NCI-H2029 treated with DMSO at 0.1 percent for 48 hours (cell line): Measurements from ENCODE around the gene DUSP22.

ENCODE experiments used
- DNase-seq: peaks from one replicate; lab custom pipeline; 2025; lab: John Stamatoyannopoulos, UW

DUSP22 gene

DNA sequence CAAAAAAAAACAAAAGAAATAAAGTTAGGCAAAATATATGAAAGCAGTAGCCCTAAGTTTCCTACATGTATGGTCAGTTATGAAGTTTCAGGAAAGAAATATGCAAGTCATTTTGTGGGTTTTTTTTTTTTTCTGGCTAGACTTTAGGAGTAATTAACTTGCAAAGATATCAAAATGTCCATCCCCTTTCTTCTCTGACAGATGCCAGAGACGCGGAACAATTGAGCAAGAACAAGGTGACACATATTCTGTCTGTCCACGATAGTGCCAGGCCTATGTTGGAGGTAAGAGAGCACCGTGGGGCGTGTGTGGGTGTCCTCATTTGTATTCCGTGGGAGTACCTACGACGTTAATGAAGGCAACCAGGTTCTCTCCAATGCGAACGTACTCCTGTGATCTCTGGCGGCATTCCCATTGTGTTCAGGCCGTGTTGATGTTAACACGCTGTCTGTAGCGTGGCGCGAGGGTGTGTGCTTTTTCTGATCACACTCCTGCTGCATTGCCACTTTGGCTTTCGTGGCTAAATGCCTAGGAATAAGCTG, 19.5 kb downstream of the DUSP22 start:
- no peak for DNase-seq

GRCh38 chr6:313087-313486, 20.8 kb downstream of the DUSP22 start:
- no peak for DNase-seq

- DNase-seq, result no peak
These were observed 21.6 kb downstream of the DUSP22 start for GRCh38 chr6:313917-314316.

GRCh38 chr6:314377-314776, 22.1 kb downstream of the DUSP22 start:
- no peak for DNase-seq

- no peak for DNase-seq
These were observed 22.9 kb downstream of the DUSP22 start for GRCh38 chr6:315226-315625.

- DNase-seq, result no peak
These were observed 23.9 kb downstream of the DUSP22 start for GRCh38 chr6:315921-316752.

DNA sequence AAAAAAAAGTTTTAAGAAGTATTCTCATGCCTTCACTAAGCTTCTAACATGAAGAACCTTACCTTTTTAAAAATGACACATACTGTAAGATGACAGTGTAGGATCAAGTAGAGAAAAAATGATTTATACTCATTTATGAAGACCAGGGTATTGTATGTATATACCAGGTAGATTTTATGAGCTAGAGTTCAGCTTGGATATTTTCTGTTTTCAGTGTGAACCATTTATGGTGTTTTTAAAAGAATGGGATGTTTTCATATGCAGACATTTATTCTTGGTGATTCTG, 24.4 kb downstream of the DUSP22 start:
- DNase-seq, result no peak

GRCh38 chr6:317060-317447, 24.8 kb downstream of the DUSP22 start:
- no peak for DNase-seq

DNA sequence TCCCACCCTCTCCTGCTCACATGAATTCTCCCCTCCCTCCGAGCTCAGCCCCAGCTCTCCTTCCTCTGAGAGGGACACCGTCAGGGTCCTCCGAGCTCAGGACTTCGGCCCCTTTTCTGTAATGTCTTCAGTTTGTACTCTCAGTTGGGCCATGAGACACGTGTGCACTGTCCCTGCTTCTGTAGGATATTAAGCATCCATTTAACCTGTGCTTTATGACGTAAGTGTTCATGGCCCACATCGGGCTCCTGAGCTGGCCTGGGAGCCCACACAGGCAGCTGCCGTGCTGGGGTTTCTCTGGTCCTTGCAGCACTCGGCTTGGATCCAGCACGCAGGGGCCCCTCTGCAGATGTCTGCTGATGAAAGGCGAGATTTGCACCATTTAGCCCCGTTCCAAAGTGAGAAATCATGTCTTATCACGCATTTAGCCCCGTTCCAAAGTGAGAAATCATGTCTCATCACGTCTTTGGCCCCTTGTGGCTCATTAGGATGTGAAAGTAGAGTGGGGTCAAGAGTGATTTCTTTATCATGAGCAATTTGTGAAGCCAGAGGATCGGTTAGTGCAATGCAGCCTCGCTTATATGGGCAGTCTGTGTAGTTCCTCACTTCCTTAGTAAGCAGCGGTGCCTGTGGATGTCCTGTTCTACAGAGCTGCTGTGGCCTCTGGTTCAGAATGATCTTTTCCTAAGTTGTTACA, 25.3 kb downstream of the DUSP22 start:
- no peak for DNase-seq

- DNase-seq, result no peak
These were observed 26.1 kb downstream of the DUSP22 start for GRCh38 chr6:318243-318890.

DNA sequence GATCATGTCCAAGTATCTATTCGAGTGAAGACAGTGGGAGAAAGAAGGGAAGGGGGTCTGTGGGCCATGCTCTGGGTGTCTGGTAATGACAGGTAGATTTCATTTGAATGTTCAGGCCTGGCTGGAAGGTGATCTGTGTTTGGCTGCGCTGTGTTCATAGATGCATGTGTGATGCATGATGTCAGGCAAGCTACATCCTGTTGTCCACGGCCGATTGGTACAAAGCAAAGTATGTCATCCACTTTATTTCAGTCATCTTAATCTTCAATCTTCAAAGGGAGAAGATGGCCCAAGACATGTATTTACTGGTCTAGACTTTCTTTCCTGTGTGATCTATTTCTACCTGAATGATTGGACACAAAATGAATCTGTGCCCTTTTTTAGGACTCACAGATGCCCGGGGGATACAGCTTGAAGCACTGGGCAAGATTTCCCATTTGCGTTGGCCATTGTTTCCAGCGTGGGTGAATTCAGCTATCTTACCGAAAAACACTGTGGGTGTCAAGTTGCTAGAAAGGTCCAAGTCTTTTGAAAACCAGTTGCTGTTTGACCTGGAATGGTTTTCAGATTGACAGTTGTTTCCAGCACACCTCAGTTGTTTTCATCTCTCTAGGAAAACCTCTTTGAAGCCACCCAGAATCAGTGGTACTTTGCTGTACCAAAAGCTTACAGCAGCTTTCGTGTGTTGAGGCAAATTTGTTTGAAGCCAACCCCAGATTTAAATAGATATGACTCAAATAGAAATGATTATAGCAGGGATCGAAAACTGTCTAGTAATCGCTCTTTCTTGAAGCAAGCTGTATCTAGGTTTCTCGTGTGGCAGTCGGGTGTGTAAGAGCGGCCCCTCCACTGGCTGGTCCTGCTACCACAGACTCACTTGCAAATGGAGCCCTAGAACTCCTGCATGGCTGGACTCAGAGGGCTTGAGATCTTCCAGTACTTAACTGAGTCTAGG, 27.2 kb downstream of the DUSP22 start:
- no peak for DNase-seq

DNA sequence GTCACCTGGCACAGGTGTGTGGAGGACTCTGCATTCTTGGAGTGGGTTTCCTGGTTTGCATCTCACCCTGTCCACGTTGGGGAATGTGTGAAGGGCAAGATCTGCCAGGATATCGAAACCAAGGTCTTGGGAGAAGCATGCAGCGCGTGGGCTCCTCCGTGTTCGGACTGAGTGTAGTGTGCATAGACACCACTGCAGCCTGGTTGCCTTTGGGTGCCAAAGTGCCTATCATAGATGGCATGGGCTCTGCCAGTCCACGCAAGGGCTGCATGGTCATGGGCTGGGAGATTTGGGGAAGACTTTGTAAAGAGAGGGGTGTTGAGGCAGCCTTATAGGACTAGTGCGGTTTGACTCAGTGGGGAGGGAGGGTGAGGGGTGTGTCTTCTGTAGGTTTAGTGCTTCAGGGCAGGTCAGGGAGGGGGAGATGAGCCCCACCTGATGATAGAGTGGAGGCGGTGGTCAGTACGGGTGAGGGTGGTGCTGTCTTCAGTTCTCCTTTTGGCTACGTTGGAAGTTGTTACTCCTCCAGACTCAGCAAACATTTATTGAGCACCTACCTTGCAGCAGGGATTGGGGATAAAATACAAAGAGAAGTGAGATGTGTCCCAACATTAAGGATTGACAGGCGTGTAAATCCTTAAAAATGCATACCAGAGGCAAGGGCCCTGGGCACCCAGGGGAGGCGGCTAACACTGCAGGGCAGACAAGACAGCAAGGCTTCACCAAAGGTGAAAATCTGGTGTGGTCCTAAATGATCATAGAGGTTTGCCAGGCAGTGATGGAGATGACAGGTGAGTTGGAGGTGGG, 28.3 kb downstream of the DUSP22 start:
- DNase-seq, result no peak

- DNase-seq, result no peak
These were observed 28.8 kb downstream of the DUSP22 start for GRCh38 chr6:321158-321438.

- DNase-seq, result no peak
These were observed 29.4 kb downstream of the DUSP22 start for GRCh38 chr6:321536-322258.

DNA sequence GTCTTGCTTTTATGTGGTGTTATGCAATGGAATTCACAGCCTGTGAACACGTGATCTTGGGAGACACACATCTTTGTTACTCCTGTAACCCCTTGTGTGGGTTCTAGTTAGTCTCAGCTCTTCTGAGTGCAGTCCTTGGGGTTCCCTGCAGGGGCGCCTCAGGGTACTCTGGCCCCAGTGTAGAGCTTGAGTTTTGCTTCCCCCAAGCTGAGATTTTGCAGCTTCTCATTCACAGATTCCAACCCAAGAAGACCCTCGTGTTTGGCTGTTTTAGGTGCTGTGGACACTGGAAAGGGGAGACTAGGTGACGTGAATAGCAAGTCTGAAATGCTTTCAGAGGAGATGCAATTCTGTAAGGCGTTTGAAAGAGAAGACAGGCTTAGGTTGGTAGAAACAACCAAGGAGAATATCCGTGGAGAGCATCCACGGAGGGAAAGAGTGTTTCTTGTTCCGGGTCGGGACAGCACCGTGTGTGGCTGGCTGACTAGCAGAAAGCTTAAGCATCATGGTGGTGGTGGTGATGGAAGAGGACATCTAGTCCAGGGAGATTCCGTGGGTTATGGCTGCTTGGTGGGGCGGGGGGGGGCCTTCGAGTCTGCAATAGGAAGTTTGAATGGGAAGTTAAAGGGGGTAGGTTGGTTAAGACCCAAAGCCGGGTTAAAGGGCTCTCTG, 30.1 kb downstream of the DUSP22 start:
- no peak for DNase-seq

DNA sequence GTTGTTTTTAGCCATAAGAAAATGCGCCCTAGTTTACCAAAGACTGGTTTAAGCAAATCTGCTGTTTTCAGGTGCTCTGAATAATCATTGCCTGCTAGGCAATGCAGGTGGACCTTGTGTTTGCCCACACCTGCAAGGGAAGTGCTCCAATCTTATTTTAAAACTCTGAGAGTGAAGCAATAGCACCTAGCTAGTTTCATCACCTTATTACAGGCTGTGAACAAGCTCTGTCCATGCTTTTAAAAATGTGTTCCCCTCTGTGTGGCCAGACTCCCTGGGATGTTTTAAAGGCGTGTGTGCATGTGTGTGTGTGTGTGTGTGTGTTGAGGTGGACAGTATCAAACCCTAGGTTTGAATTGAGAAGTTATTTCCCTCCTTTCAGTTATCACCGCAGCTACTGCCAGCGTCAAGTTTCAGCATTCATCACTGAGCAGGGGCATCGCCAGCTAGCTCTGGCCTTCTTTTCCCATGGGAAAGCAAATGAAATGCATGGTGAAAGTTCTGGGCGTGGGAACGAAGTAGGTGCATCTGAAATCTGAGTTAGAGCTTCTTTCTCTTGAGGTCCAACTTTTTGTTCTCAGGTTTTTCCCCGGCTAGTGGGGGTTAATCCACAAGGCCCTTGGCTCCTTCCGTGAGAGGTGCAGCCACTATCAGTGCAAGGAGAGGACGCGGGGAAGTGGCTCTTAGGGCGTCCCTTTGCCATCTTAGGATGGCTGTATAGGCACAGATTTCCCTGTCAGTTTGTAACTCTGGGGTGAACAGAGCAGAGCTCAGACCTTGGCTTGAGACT, 30.8 kb downstream of the DUSP22 start:
- no peak for DNase-seq

- no peak for DNase-seq
These were observed 31.4 kb downstream of the DUSP22 start for GRCh38 chr6:323730-324088.

DNA sequence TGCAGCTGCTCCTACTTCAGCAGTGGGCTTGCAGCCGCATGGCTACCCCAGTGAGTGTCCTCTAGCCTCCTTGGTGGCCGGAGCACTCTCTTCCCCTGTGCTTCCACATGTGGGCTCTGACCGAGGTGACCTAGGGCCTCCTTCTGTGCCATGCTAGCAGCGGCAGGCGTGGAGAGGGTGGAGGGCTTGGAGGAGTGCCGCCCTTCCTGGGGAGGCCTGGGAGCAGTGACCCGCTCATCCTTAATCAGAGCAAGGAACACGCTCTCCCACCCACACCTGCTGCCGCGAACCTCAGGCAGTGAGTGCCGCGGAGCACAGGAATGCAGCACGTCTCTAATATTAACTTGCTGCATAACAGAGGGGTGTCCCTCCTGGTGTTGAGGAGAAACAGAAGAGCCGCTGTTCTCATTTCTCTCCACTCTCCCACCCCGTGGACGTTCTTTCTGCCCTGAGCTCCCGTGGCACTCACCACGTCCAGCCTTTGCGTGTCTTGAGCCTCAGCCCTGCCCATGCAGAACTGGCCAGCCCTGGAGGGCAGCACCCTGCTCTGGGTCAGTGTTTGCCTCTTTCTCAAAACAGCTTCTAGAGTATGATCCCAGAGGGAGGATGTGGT, 31.9 kb downstream of the DUSP22 start:
- no peak for DNase-seq

DNA sequence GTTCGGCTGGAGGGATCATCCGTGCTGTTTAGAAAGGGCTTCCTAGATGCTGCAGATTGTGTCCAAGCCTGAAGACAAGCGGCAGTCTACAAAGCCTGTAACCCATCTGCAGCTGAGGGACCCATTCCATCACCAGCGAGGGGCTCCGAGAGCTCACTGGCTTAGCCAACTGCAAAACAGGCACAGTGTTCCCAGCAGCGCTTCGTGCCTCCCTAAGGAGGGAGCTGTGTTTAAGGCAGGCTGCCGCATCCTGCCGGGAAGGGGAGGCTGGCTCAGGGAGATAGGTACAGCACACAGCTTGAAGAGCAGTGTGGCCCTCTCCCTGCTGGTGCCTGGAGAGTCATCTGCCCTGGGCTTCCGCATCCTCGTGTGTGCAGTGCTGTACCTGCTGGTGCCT, 32.4 kb downstream of the DUSP22 start:
- DNase-seq, result no peak
